Measurements from ENCODE around the gene HTT. TPM values are rescaled to one million over a fixed set of nuclear protein-coding genes. Genes with fewer than 3 reads are reported as not detected.

Gene HTT
- total RNA-seq, 1 experiment from 2014 or later, result 64.4 TPM

DNA sequence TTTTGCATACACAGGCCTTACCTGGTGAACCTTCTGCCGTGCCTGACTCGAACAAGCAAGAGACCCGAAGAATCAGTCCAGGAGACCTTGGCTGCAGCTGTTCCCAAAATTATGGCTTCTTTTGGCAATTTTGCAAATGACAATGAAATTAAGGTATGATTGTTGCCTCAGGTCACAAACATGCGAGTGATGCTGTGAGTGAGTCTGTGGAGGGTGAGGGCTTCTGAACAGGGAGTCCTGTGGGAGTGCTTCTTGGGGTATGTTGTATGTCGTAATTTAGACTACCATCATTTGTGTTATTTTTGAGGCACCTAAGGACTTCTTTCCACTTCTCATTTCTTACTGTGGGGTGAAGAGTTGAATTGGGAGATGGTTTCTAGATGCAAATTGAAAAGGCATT, 32.8 kb downstream of the HTT start:
- H3K9ac ChIP-seq (ENCODE audit: extremely low read depth, insufficient read length, low read length), result no peak overlapping the region
- no peak overlapping the region for H3K23ac ChIP-seq (ENCODE audit: insufficient read length, low read depth, low read length)
- H2AK5ac ChIP-seq (ENCODE audit: insufficient read length, low read length), result no peak overlapping the region
- no peak overlapping the region for H3K14ac ChIP-seq (ENCODE audit: insufficient read depth, low read length)
- no peaks in the 10 kb centered on the region for H3K79me1 ChIP-seq (ENCODE audit: insufficient read depth, low read depth, low read length, poor library complexity, severe bottlenecking)
- H4K8ac ChIP-seq (replicated peaks; ENCODE audit: insufficient read length, low read depth, low read length), result no peak overlapping the region
- no peak overlapping the region for H3K56ac ChIP-seq (ENCODE audit: insufficient read length, low read depth, low read length)
- H4K91ac ChIP-seq (ENCODE audit: insufficient read length, low read depth, low read length), result no peak overlapping the region
- H3K4me3 Mint-ChIP-seq, result no peak overlapping the region
- peaks cover 52 to 76% (median 59%) of the 10 kb centered on the region in 3 experiments for H3K36me3 Mint-ChIP-seq (ENCODE audit: insufficient read depth in 1 of 3, low read depth in 3 of 3)
- H4K20me1 ChIP-seq (ENCODE audit: control insufficient read depth, insufficient read depth, insufficient read length), result no peaks in the 10 kb centered on the region
- H2BK20ac ChIP-seq (ENCODE audit: low read depth, low read length, poor library complexity, severe bottlenecking), result no peak overlapping the region
- H3K79me2 ChIP-seq (ENCODE audit: insufficient read depth, low read length), result no peaks in the 10 kb centered on the region; the same call in 1 of the 2 replicates
- no peaks in the 10 kb centered on the region for H3K27me3 Mint-ChIP-seq (ENCODE audit: low read depth)
- H4K5ac ChIP-seq (ENCODE audit: insufficient read length, low read depth, low read length), result no peak overlapping the region
- H3K27me3 ChIP-seq (ENCODE audit: insufficient read depth, low read length), result no peaks in the 10 kb centered on the region
- peaks cover 13% of the 10 kb centered on the region in 2 experiments for H3K4me1 Mint-ChIP-seq
- H3K23me2 ChIP-seq (ENCODE audit: insufficient read length, low read depth, low read length, poor library complexity, severe bottlenecking), result no peaks in the 10 kb centered on the region
- H3K27ac ChIP-seq (ENCODE audit: insufficient read length, low read depth, low read length), result no peak overlapping the region
- no peak overlapping the region for H3K18ac ChIP-seq (ENCODE audit: insufficient read length, low read depth, low read length)
- no peak overlapping the region for H2BK15ac ChIP-seq (ENCODE audit: low read depth, low read length)
- no peak overlapping the region for H3K27ac Mint-ChIP-seq
- DNase-seq, result no peak
- no peak overlapping the region for H2BK12ac ChIP-seq (ENCODE audit: insufficient read length, low read depth, low read length)
- no peak overlapping the region for H2BK120ac ChIP-seq (ENCODE audit: low read depth, low read length, poor library complexity, severe bottlenecking)
- TF ChIP-seq, protein P1, sequence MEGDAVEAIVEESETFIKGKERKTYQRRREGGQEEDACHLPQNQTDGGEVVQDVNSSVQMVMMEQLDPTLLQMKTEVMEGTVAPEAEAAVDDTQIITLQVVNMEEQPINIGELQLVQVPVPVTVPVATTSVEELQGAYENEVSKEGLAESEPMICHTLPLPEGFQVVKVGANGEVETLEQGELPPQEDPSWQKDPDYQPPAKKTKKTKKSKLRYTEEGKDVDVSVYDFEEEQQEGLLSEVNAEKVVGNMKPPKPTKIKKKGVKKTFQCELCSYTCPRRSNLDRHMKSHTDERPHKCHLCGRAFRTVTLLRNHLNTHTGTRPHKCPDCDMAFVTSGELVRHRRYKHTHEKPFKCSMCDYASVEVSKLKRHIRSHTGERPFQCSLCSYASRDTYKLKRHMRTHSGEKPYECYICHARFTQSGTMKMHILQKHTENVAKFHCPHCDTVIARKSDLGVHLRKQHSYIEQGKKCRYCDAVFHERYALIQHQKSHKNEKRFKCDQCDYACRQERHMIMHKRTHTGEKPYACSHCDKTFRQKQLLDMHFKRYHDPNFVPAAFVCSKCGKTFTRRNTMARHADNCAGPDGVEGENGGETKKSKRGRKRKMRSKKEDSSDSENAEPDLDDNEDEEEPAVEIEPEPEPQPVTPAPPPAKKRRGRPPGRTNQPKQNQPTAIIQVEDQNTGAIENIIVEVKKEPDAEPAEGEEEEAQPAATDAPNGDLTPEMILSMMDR (conservative IDR thresholded peaks at IDR 0.05), result no peak
- no peaks in the 10 kb centered on the region for H3K9me3 ChIP-seq (ENCODE audit: control insufficient read depth, low read depth, low read length)
- H3K9me3 Mint-ChIP-seq, result peaks cover 0 to 3% of the 10 kb centered on the region in 2 experiments; a peak in 1 of 5 replicates
- H2AFZ ChIP-seq (ENCODE audit: low read length), result no peak overlapping the region
- H3K4me1 ChIP-seq (ENCODE audit: insufficient read depth, low read length), result 0 out of 2 replicates have a peak, but pooled peaks cover 3% of the 10 kb centered on the region
- H3K4ac ChIP-seq (ENCODE audit: low read depth, low read length), result no peak overlapping the region
- no peak overlapping the region for H3T11ph ChIP-seq (ENCODE audit: low read length)
- no CpG with 5 or more reads among the region's 5 CpGs for WGBS (ENCODE audit: extremely low coverage, insufficient read length, low lambda C conversion rate)
- H2BK5ac ChIP-seq (ENCODE audit: insufficient read length, low read length), result no peak overlapping the region
- H3K4me2 ChIP-seq (ENCODE audit: insufficient read depth, insufficient read length, low read length), result no peak overlapping the region
